GM23338 (cell line): ENCODE results near the gene RELCH. TPM values are rescaled to one million over a fixed set of nuclear protein-coding genes. Genes with fewer than 3 reads are reported as not detected.

ENCODE experiments used
- ATAC-seq: fragments of 200-7000 bp; cut with Tn5 transposase; 3 replicates; pipeline ENCODE4 v1.9.1; 2020
- DNase-seq: peaks from one replicate; pipeline ENCODE4 v3.0.0-alpha.2; 2015; ENCODE audit warnings: low spot score
- H2AFZ ChIP-seq: fragments of 200-600 bp; sonication (generic); 2 replicates; pipeline ENCODE4 v1.8.0; 2016; ENCODE audit warnings: antibody characterized with exemption, mild to moderate bottlenecking, moderate library complexity
- H3F3A ChIP-seq: fragments of 200-600 bp; sonication (generic); replicated peaks from 2 replicates; pipeline ENCODE4 v1.8.0; 2017; ENCODE audit warnings: antibody characterized with exemption, mixed run types, low read depth
- H3K27ac ChIP-seq: fragments of 200-600 bp; sonication (generic); 2 replicates; pipeline ENCODE4 v1.6.1; 2016; ENCODE audit warnings: low read depth
- H3K27me3 ChIP-seq: fragments of 200-600 bp; sonication (generic); 2 replicates; pipeline ENCODE4 v1.8.0; 2016; ENCODE audit warnings: mild to moderate bottlenecking, mixed run types, moderate library complexity; ENCODE audit not compliant: insufficient read depth
- H3K36me3 ChIP-seq: fragments of 200-600 bp; sonication (generic); 2 replicates; pipeline ENCODE4 v1.8.0; 2016; ENCODE audit warnings: mild to moderate bottlenecking; ENCODE audit not compliant: insufficient read depth
- H3K4me1 ChIP-seq: fragments of 200-600 bp; sonication (generic); 2 replicates; pipeline ENCODE4 v1.8.0; 2016; ENCODE audit warnings: mild to moderate bottlenecking, moderate library complexity; ENCODE audit not compliant: insufficient read depth
- H3K4me2 ChIP-seq: fragments of 200-600 bp; sonication (generic); 2 replicates; pipeline ENCODE4 v1.7.1; 2017; ENCODE audit warnings: mixed run types
- H3K4me3 ChIP-seq: fragments of 200-600 bp; sonication (generic); 2 replicates; pipeline ENCODE4 v1.6.1; 2016; ENCODE audit warnings: mixed run types
- H3K79me2 ChIP-seq: fragments of 200-600 bp; sonication (generic); replicated peaks from 2 replicates; pipeline ENCODE4 v1.8.0; 2017; ENCODE audit warnings: mild to moderate bottlenecking; ENCODE audit not compliant: insufficient read depth
- H3K9me2 ChIP-seq: fragments of 200-600 bp; sonication (generic); 2 replicates; pipeline ENCODE4 v1.8.0; 2017; ENCODE audit not compliant: insufficient read depth
- H4K20me1 ChIP-seq: fragments of 200-600 bp; sonication (generic); replicated peaks from 2 replicates; pipeline ENCODE4 v1.8.0; 2017; ENCODE audit warnings: mild to moderate bottlenecking; ENCODE audit not compliant: insufficient read depth
- H3K27ac Mint-ChIP-seq: 2 replicates; pipeline ENCODE4 v1.8.0; 2020; ENCODE audit warnings: inconsistent platforms, mild to moderate bottlenecking, moderate library complexity, mixed read lengths
- H3K27me3 Mint-ChIP-seq: 3 replicates; pipeline ENCODE4 v1.8.0; 2022; ENCODE audit warnings: low read depth, mild to moderate bottlenecking, moderate library complexity, mixed read lengths, inconsistent platforms; ENCODE audit not compliant: insufficient read depth, poor library complexity
- H3K36me3 Mint-ChIP-seq: 3 replicates; pipeline ENCODE4 v1.8.0; 2021; ENCODE audit warnings: low read depth, mild to moderate bottlenecking, inconsistent platforms, moderate library complexity, mixed read lengths
- H3K4me1 Mint-ChIP-seq: 3 replicates; pipeline ENCODE4 v1.8.0; 2020; ENCODE audit warnings: mild to moderate bottlenecking, inconsistent platforms, mixed read lengths
- H3K4me3 Mint-ChIP-seq: 3 replicates; pipeline ENCODE4 v1.8.0; 2021; ENCODE audit warnings: moderate library complexity, mild to moderate bottlenecking, inconsistent platforms, mixed read lengths
- H3K9me3 Mint-ChIP-seq: 3 replicates; pipeline ENCODE4 v1.8.0; 2020; ENCODE audit warnings: moderate library complexity, mild to moderate bottlenecking, inconsistent platforms, mixed read lengths
- CREB1 ChIP-seq: fragments of 250-450 bp; sonication (Bioruptor Pico); IDR thresholded peaks from 2 replicates; pipeline ENCODE4 v1.5.0; 2020; ENCODE audit warnings: low read depth, mild to moderate bottlenecking, moderate library complexity
- CTCF ChIP-seq, 2 experiments: fragments of 200-600 bp in 1 of 2; sonication (generic) in 1 of 2; conservative IDR thresholded peaks; 2 replicates each; pipeline versions ENCODE4 v1.5.1 to v1.6.1; 2016 to 2017; ENCODE audit warnings: antibody characterized with exemption in 2 of 2, low read depth in 2 of 2, mild to moderate bottlenecking in 2 of 2, moderate library complexity in 1 of 2
- ETS1 ChIP-seq: IDR thresholded peaks from 2 replicates; pipeline ENCODE4 v1.6.1; 2016; ENCODE audit warnings: antibody characterized with exemption
- EZH2 ChIP-seq: fragments of 200-600 bp; sonication (generic); IDR thresholded peaks from one replicate; pipeline ENCODE4 v1.8.0; 2017; ENCODE audit warnings: antibody characterized with exemption, mild to moderate bottlenecking, low read depth; ENCODE audit not compliant: unreplicated experiment
- EZH2phosphoT487 ChIP-seq: fragments of 200-600 bp; sonication (generic); IDR thresholded peaks from one replicate; pipeline ENCODE4 v1.8.1; 2018; ENCODE audit warnings: antibody characterized with exemption; ENCODE audit not compliant: unreplicated experiment
- JUNB ChIP-seq: IDR thresholded peaks from one replicate; pipeline ENCODE4 v1.6.1; 2016; ENCODE audit warnings: antibody characterized with exemption; ENCODE audit not compliant: unreplicated experiment
- NANOG ChIP-seq: IDR thresholded peaks from 2 replicates; pipeline ENCODE4 v1.6.1; 2016; ENCODE audit warnings: antibody characterized with exemption, borderline replicate concordance
- STAT1 ChIP-seq: IDR thresholded peaks from one replicate; pipeline ENCODE4 v1.6.1; 2016; ENCODE audit warnings: antibody characterized with exemption; ENCODE audit not compliant: unreplicated experiment
- ZNF114 ChIP-seq: fragments of 250-450 bp; sonication (Bioruptor Pico); IDR thresholded peaks from 2 replicates; pipeline ENCODE4 v1.5.0; 2020; ENCODE audit warnings: mild to moderate bottlenecking, moderate library complexity
- ZNF331 ChIP-seq: fragments of 250-450 bp; sonication (Bioruptor Pico); IDR thresholded peaks from 2 replicates; pipeline ENCODE4 v1.5.0; 2020; ENCODE audit warnings: low read depth, mild to moderate bottlenecking, moderate library complexity
- polyA plus RNA-seq: library from polyadenylated mRNA; unstranded; fragments of >200 nt; fragmentation: Nextera tagmentation; extraction: Ambion mirVana; gene quantifications from 2 replicates; pipeline ENCODE4 v1.2.1, GENCODE V29; 2016
- total RNA-seq: library from RNA; depleted of rRNA; stranded (reverse); fragments of >200 nt; shearing (Covaris generic); gene quantifications from 2 replicates; pipeline ENCODE4 v1.2.3, GENCODE V29; 2014
- TF ChIP-seq, protein P1 (sequence below): IDR thresholded peaks from one replicate; pipeline ENCODE4 v1.6.1; 2018; ENCODE audit warnings: antibody characterized with exemption; ENCODE audit not compliant: unreplicated experiment

The RELCH gene
- total and polyA plus RNA-seq, 2 experiments from 2014 or later, result 8.8 to 56.4 TPM

- no peak for TF ChIP-seq EZH2
- TF ChIP-seq ZNF114 (CRISPR knock-in tag), result no peak
- TF ChIP-seq, protein P1, sequence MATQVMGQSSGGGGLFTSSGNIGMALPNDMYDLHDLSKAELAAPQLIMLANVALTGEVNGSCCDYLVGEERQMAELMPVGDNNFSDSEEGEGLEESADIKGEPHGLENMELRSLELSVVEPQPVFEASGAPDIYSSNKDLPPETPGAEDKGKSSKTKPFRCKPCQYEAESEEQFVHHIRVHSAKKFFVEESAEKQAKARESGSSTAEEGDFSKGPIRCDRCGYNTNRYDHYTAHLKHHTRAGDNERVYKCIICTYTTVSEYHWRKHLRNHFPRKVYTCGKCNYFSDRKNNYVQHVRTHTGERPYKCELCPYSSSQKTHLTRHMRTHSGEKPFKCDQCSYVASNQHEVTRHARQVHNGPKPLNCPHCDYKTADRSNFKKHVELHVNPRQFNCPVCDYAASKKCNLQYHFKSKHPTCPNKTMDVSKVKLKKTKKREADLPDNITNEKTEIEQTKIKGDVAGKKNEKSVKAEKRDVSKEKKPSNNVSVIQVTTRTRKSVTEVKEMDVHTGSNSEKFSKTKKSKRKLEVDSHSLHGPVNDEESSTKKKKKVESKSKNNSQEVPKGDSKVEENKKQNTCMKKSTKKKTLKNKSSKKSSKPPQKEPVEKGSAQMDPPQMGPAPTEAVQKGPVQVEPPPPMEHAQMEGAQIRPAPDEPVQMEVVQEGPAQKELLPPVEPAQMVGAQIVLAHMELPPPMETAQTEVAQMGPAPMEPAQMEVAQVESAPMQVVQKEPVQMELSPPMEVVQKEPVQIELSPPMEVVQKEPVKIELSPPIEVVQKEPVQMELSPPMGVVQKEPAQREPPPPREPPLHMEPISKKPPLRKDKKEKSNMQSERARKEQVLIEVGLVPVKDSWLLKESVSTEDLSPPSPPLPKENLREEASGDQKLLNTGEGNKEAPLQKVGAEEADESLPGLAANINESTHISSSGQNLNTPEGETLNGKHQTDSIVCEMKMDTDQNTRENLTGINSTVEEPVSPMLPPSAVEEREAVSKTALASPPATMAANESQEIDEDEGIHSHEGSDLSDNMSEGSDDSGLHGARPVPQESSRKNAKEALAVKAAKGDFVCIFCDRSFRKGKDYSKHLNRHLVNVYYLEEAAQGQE, result no peak
- TF ChIP-seq CTCF (conservative IDR thresholded peaks at IDR 0.05; ENCODE audit: low read depth in 2 of 2), result no peak
- no peak for TF ChIP-seq ETS1
- TF ChIP-seq ZNF331 (CRISPR knock-in tag), result no peak
- no peak for TF ChIP-seq JUNB
- TF ChIP-seq EZH2phosphoT487, result no peak
- TF ChIP-seq CREB1 (CRISPR knock-in tag), result no peak
- no peak for TF ChIP-seq NANOG
- no peak for TF ChIP-seq STAT1
Observed at GRCh38 chr18:62144338-62144737, 42.7 kb upstream of the RELCH start (continued).

GRCh38 chr18:62151068-62151771 lies 35.8 kb upstream of the RELCH start:
- no peaks in the 10 kb centered on the region for H4K20me1 ChIP-seq
- H3K36me3 Mint-ChIP-seq, result no peaks in the 10 kb centered on the region
- H3K4me2 ChIP-seq, result no peak overlapping the region
- no peaks in the 10 kb centered on the region; the same call in 2 of the 3 replicates for H3K9me3 Mint-ChIP-seq
- H3K4me3 ChIP-seq, result no peak overlapping the region
- peaks cover 8% of the 10 kb centered on the region for H3K4me1 Mint-ChIP-seq
- H3F3A ChIP-seq, result no peaks in the 10 kb centered on the region
- H3K9me2 ChIP-seq, result no peaks in the 10 kb centered on the region
- H2AFZ ChIP-seq, result no peak overlapping the region
- no peaks in the 10 kb centered on the region for H3K79me2 ChIP-seq
- no peaks in the 10 kb centered on the region for H3K36me3 ChIP-seq
- TF ChIP-seq, protein P1, result no peak
- H3K27me3 Mint-ChIP-seq, result peaks cover 2% of the 10 kb centered on the region
- no peaks in the 10 kb centered on the region for H3K27me3 ChIP-seq
- no peak overlapping the region; the same call in 1 of the 2 replicates for H3K27ac Mint-ChIP-seq
- ATAC-seq, result no peak
- H3K4me3 Mint-ChIP-seq, result no peak overlapping the region
- no peak for DNase-seq
- H3K4me1 ChIP-seq, result no peaks in the 10 kb centered on the region
- H3K27ac ChIP-seq, result no peak overlapping the region
